GM12891 (cell line): Measurements from ENCODE around the gene RALGAPA2.

ENCODE experiments used
- PAX5 ChIP-seq: IDR thresholded peaks from 2 replicates; pipeline ENCODE4 v1.6.1; 2011; ENCODE audit warnings: low read length, moderate library complexity, mild to moderate bottlenecking; ENCODE audit not compliant: insufficient read depth, severe bottlenecking
- POLR2A ChIP-seq: IDR thresholded peaks from 2 replicates; pipeline ENCODE4 v1.6.1; 2011; ENCODE audit warnings: low read depth, low read length, control low read depth
- POLR2AphosphoS5 ChIP-seq: IDR thresholded peaks from 2 replicates; pipeline ENCODE4 v1.6.1; 2011; ENCODE audit warnings: low read depth, low read length, control low read depth
- POU2F2 ChIP-seq: IDR thresholded peaks from 2 replicates; pipeline ENCODE4 v1.6.1; 2011; ENCODE audit warnings: low read depth, mild to moderate bottlenecking, control low read depth, low read length, moderate library complexity
- SPI1 ChIP-seq: IDR thresholded peaks from 2 replicates; pipeline ENCODE4 v1.6.1; 2011; ENCODE audit warnings: low read depth, low read length, control low read depth
- TAF1 ChIP-seq: IDR thresholded peaks from 2 replicates; pipeline ENCODE4 v1.6.1; 2011; ENCODE audit warnings: low read depth, low read length, control low read depth

DNA sequence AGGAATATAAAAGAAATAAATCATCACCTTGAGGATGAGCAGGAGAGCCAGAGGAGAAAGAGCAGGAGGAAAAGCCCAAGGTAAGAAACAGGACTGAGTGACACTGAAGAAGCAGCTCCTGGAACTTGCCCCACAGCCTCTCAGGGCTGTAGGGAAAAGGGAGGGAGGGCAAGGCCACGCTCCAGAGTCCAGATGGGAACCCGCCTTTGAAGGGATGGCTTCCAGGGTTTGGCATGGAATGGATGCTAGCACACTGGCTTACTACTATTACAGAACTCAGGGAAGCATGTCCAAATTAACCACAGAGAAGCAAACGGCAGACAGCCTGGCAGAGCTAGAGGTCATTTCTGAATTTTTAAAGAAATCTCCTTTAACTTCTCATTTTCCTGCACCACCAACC is 26.8 kb downstream of the RALGAPA2 start:
- TF ChIP-seq TAF1 (no peak), POLR2AphosphoS5 (no peak), POLR2A (no peak), POU2F2 (no peak), SPI1 (no peak), PAX5 (no peak)
